K562 (cell line): ENCODE measurements around the gene KCNK16. TPM values are rescaled to one million over a fixed set of nuclear protein-coding genes. Genes with fewer than 3 reads are reported as not detected.
A peak's percentile ranks its signal among the peaks of the same experiment; 100 is the strongest.

Experiments used
- ATAC-seq: fragments of 200-7000 bp; cut with Tn5 transposase; 3 replicates; pipeline ENCODE4 v1.9.1; 2020; ENCODE audit warnings: moderate library complexity
- BruUV-seq: library from RNA; stranded (reverse); fragments of 400-500 nt; replicated peaks from 2 replicates; lab custom pipeline; 2021; lab: Mats Ljungman, UMichigan
- CTCF ChIA-PET: fragments of 300-600 bp; formaldehyde crosslinking; extraction: SDS; loops from one replicate; lab custom pipeline; 2021; ENCODE audit warnings: low intra/inter-chr PET ratio; lab: Yijun Ruan, JAX
- POLR2A ChIA-PET: fragments of 300-600, 350-650 bp; sonication (Branson Sonifier 250); formaldehyde crosslinking; extraction: SDS; loops from one replicate; lab custom pipeline; 2021; ENCODE audit warnings: antibody characterized with exemption, inconsistent platforms; lab: Yijun Ruan, JAX
- DNase-seq, 4 experiments: peaks; one replicate each; pipeline versions ENCODE4 v3.0.0 to v3.0.0-alpha.2; 2011 to 2018; ENCODE audit warnings: low spot score in 3 of 4, mixed read lengths in 3 of 4; ENCODE audit errors: extremely low read depth in 1 of 4
- FAIRE-seq: peaks from 2 replicates; lab custom pipeline; 2011; peaks lifted over from hg19 to GRCh38; lab: Jason Lieb, UNC
- H2AFZ ChIP-seq: 2 replicates; pipeline ENCODE4 v1.6.0; 2011; ENCODE audit warnings: low read depth, low read length, control low read depth, inconsistent platforms
- H3K27ac ChIP-seq: fragments of 200-600 bp; 3 replicates; pipeline ENCODE4 v1.8.0; 2011; ENCODE audit warnings: low read depth, mild to moderate bottlenecking, control low read depth, inconsistent platforms, low read length, moderate library complexity, mixed read lengths; ENCODE audit errors: extremely low read depth
- H3K27me3 ChIP-seq, 2 experiments: fragments of 300-600 bp in 1 of 2; 2 replicates in 1 of 2; 3 replicates in 1 of 2; pipeline versions ENCODE4 v1.6.0 to v1.8.0; 2011; ENCODE audit warnings: inconsistent platforms in 2 of 2, low read length in 2 of 2, mild to moderate bottlenecking in 1 of 2, mixed read lengths in 1 of 2, moderate library complexity in 1 of 2; ENCODE audit not compliant: control insufficient read depth in 2 of 2, insufficient read depth in 2 of 2
- H3K36me3 ChIP-seq: fragments of 300-600 bp; 3 replicates; pipeline ENCODE4 v1.8.0; 2011; ENCODE audit warnings: mild to moderate bottlenecking, low read length, inconsistent platforms; ENCODE audit not compliant: control insufficient read depth, insufficient read depth
- H3K4me1 ChIP-seq, 2 experiments: fragments of 200-600 bp in 1 of 2; replicated peaks in 1 of 2; 2 replicates in 1 of 2; 3 replicates in 1 of 2; pipeline versions ENCODE4 v1.5.1 to v1.8.0; 2011; ENCODE audit warnings: inconsistent platforms in 2 of 2, low read length in 2 of 2, mild to moderate bottlenecking in 1 of 2, mixed read lengths in 1 of 2, moderate library complexity in 1 of 2; ENCODE audit not compliant: control insufficient read depth in 2 of 2, insufficient read depth in 2 of 2
- H3K4me2 ChIP-seq: 2 replicates; pipeline ENCODE4 v1.6.1; 2011; ENCODE audit warnings: low read length, control low read depth, inconsistent platforms, mixed read lengths; ENCODE audit not compliant: insufficient read depth
- H3K4me3 ChIP-seq: fragments of 200-600 bp; sonication (generic), shearing (Covaris generic); 2 replicates; pipeline ENCODE4 v1.5.1; 2016; ENCODE audit warnings: control low read depth, inconsistent platforms
- H3K79me2 ChIP-seq: fragments of 200-600 bp; 3 replicates; pipeline ENCODE4 v1.8.0; 2011; ENCODE audit warnings: low read length, inconsistent platforms; ENCODE audit not compliant: control insufficient read depth, insufficient read depth
- H3K9ac ChIP-seq, 2 experiments: 2 replicates each; pipeline versions ENCODE4 v1.6.0 to v1.6.1; 2011; ENCODE audit warnings: low read depth in 2 of 2, low read length in 2 of 2, control low read depth in 1 of 2, inconsistent platforms in 1 of 2, mild to moderate bottlenecking in 1 of 2, mixed read lengths in 1 of 2; ENCODE audit not compliant: insufficient read depth in 1 of 2
- H3K9me1 ChIP-seq: one replicate; pipeline ENCODE4 v1.6.0; 2011; ENCODE audit warnings: inconsistent platforms, mild to moderate bottlenecking, low read length, moderate library complexity; ENCODE audit not compliant: control insufficient read depth, insufficient read depth
- H3K9me3 ChIP-seq: replicated peaks from 2 replicates; pipeline ENCODE4 v1.5.1; 2011; ENCODE audit warnings: low read depth, low read length, inconsistent platforms; ENCODE audit not compliant: control insufficient read depth, insufficient read depth
- H4K20me1 ChIP-seq: replicated peaks from 2 replicates; pipeline ENCODE4 v1.6.1; 2011; ENCODE audit warnings: low read length, inconsistent platforms, mixed read lengths; ENCODE audit not compliant: control insufficient read depth, insufficient read depth
- FOXJ2 ChIP-seq: fragments of 200-800 bp; sonication (Bioruptor generic); IDR thresholded peaks from 2 replicates; pipeline ENCODE4 v1.6.1; 2016; ENCODE audit warnings: missing genetic modification characterization, missing compliant biosample characterization
- IRF2 ChIP-seq: sonication (generic); formaldehyde crosslinking; IDR thresholded peaks from 2 replicates; pipeline ENCODE4 v1.8.1; 2022; ENCODE audit warnings: mild to moderate bottlenecking, missing genetic modification reagents
- NCOR1 ChIP-seq: fragments of 450-650 bp; IDR thresholded peaks from 2 replicates; pipeline ENCODE4 v1.6.1; 2016; ENCODE audit warnings: mild to moderate bottlenecking, moderate library complexity
- ZC3H4 ChIP-seq: sonication (generic); formaldehyde crosslinking; IDR thresholded peaks from 2 replicates; pipeline ENCODE4 v1.9.0; 2021; ENCODE audit warnings: missing genetic modification reagents, borderline replicate concordance
- ZNF263 ChIP-seq: sonication (generic); formaldehyde crosslinking; IDR thresholded peaks from 2 replicates; pipeline ENCODE4 v1.8.0; 2022; ENCODE audit warnings: mild to moderate bottlenecking, missing genetic modification reagents, borderline replicate concordance
- ZNF639 ChIP-seq, 2 experiments: fragments of 200-800 bp in 1 of 2; sonication (Bioruptor generic) in 1 of 2; sonication (generic) in 1 of 2; formaldehyde crosslinking in 1 of 2; IDR thresholded peaks in 1 of 2; conservative IDR thresholded peaks in 1 of 2; 2 replicates each; pipeline versions ENCODE4 v1.5.0 to v1.6.1; 2016 to 2020; ENCODE audit warnings: missing compliant biosample characterization in 1 of 2, missing genetic modification characterization in 1 of 2, missing genetic modification reagents in 1 of 2
- ZNF780A ChIP-seq: fragments of 250-450 bp; sonication (Bioruptor Pico); IDR thresholded peaks from 2 replicates; pipeline ENCODE4 v1.5.0; 2021; ENCODE audit warnings: mild to moderate bottlenecking
- WGBS: fragments of 100-300 bp; shearing (Covaris generic); methylation state at CpG from one replicate; pipeline ENCODE4 v1.1.6; 2016; ENCODE audit warnings: low coverage, mixed read lengths; ENCODE audit not compliant: insufficient coverage; ENCODE audit errors: missing lambda C conversion rate; 5-methylcytosine and 5-hydroxymethylcytosine counted together
- in situ Hi-C: fragments of 300-500 bp; cut with MboI; formaldehyde crosslinking; loops from 4 replicates; pipeline ENCODE4 v1.15.0; 2018; ENCODE audit warnings: inconsistent platforms, mixed read lengths
- intact Hi-C: fragments of 100-400 bp; cut with micrococcal nuclease; formaldehyde crosslinking; loops from 2 replicates; pipeline ENCODE4 v1.14.2; 2022
- polyA plus RNA-seq, 8 experiments: library from polyadenylated mRNA; depleted of rRNA in 4 of 8; stranded (reverse) in 5 of 8; unstranded in 3 of 8; fragments of >200 nt; fragmentation: Nextera tagmentation in 2 of 8; fragmentation: Illumina TruSeq in 1 of 8; extraction: Ambion mirVana in 2 of 8; extraction: Trizol in 1 of 8; gene quantifications; 2 replicates each; pipeline versions ENCODE4 v1.2.1 to v1.2.3, GENCODE V29; 2011 to 2014; ENCODE audit warnings: inconsistent platforms in 1 of 8, missing spikeins in 1 of 8
- total RNA-seq, 7 experiments: library from RNA; depleted of rRNA in 6 of 7; stranded (reverse); fragments of >200 nt in 6 of 7; fragmentation: Illumina TruSeq in 2 of 7; extraction: Trizol in 2 of 7; gene quantifications; 2 replicates each; pipeline versions ENCODE4 v1.2.1 to v1.2.3, GENCODE V29; 2011 to 2021; ENCODE audit warnings: low replicate concordance in 1 of 7

KCNK16 gene
- total and polyA plus RNA-seq, 9 of the 15 experiments (the other 6 are each of a cell fraction or from before 2014, with no cell fraction given) = not detected

DNA sequence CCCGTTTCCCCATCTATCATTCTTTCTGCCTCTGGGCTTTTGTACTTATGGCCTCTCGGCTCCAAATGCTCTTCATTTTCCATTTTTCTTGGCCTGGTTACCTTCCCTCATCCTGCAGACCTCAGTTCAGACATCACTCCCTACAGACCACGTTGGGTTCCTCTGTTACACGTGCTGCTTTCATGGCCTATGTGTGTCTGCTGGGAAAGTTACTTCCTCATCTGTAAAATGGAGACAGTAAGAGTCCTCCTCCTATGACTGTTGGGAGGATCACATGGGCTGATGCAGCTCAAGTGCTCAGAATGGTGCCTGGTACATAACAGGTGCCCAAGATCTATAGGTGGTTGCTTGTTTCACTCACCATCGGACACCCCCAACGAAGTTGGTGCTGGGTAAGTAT, 21.8 kb downstream of the KCNK16 start:
- Histone ChIP-seq H3K36me3 (no peaks in the 10 kb centered on the region), H3K27ac (no peak overlapping the region), H3K9ac (no peak overlapping the region), H2AFZ (no peak overlapping the region), H3K79me2 (no peaks in the 10 kb centered on the region), H3K27me3 (peaks cover 35 to 67% of the 10 kb centered on the region in 2 experiments), H3K4me2 (no peak overlapping the region), H3K4me1 (peaks cover 0 to 18% of the 10 kb centered on the region in 2 experiments; a peak in 3 of 5 replicates), H4K20me1 (peaks cover 13% of the 10 kb centered on the region; the same call in 1 of the 2 replicates), H3K4me3 (no peak overlapping the region), H3K9me3 (no peaks in the 10 kb centered on the region), H3K9me1 (peaks cover 7% of the 10 kb centered on the region)
- ChIA-PET CTCF (interaction anchor here (4.0 kb wide), 1 partner anchor 134 kb away, joined by 84 read pairs; no protein-coding TSS in a partner anchor), POLR2A (interaction anchor here (1.0 to 1.5 kb wide), 2 partner anchors 72 to 119 kb away, joined by 3 to 4 read pairs; partner anchors contain the start of gene KCNK5)
- DNase-seq = no peak
- FAIRE-seq = peak; percentile 19
- ATAC-seq = no peak
- intact Hi-C loops (loop anchor here (2.0 to 5.0 kb wide), 2 partner anchors 72 to 213 kb away; partner anchors contain the start of gene KCNK5), in situ Hi-C loops (loop anchor here (5.0 kb wide), 2 partner anchors 133 to 428 kb away; no protein-coding TSS in a partner anchor)
- no TSS peak for BruUV-seq
- TF ChIP-seq ZC3H4 (CRISPR knock-in tag) (no peak), ZNF263 (CRISPR knock-in tag) (peak; percentile 82)
- WGBS = under 1% methylated on average over 6 of the region's 6 CpGs

- FAIRE-seq (no peak), DNase-seq (no peak), ATAC-seq (no peak)
- Histone ChIP-seq H3K9me1 (peaks cover 4% of the 10 kb centered on the region), H3K27ac (no peak overlapping the region), H3K4me2 (no peak overlapping the region), H3K9me3 (no peaks in the 10 kb centered on the region), H3K9ac (no peak overlapping the region; a peak in 1 of 4 replicates), H4K20me1 (peaks cover 21% of the 10 kb centered on the region), H3K27me3 (peaks cover 45 to 65% of the 10 kb centered on the region in 2 experiments), H3K79me2 (no peaks in the 10 kb centered on the region), H3K4me1 (peaks cover 0 to 11% of the 10 kb centered on the region in 2 experiments; a peak in 3 of 5 replicates), H3K4me3 (no peak overlapping the region), H3K36me3 (no peaks in the 10 kb centered on the region), H2AFZ (no peak overlapping the region)
- TF ChIP-seq IRF2 = no peak
- TF ChIP-seq ZNF639 (CRISPR knock-in tag; conservative IDR thresholded peaks at IDR 0.05 in 1 of 2, IDR thresholded peaks at IDR 0.05 in 1 of 2) = no peak
- TF ChIP-seq NCOR1 = no peak
- no peak for TF ChIP-seq FOXJ2 (tag)
- no peak for TF ChIP-seq ZNF780A
- BruUV-seq = no TSS peak
- intact Hi-C loops (no loop called here), in situ Hi-C loops (no loop called here)
- POLR2A ChIA-PET = no interaction called here
- CTCF ChIA-PET = no interaction called here
- 3% methylated on average over 10 of the region's 10 CpGs for WGBS
Measured at GRCh38 chr6:39298061-39298460, 24.4 kb downstream of the KCNK16 start.
